ENCODE results near the gene ASTN2. TPM values are rescaled to one million over a fixed set of nuclear protein-coding genes. Genes with fewer than 3 reads are reported as not detected.

Gene ASTN2
- total and polyA plus RNA-seq, 9 of the 15 experiments (the other 6 are each of a cell fraction or from before 2014, with no cell fraction given): 0.56 to 3.5 (median 1.9) TPM

GRCh38 chr9:116471093-116471906 is 943.6 kb downstream of the ASTN2 start (continued):
- no peak for TF ChIP-seq NR4A1 (CRISPR knock-in tag; IDR thresholded peaks at IDR 0.05)
- TF ChIP-seq NR4A1 (tag; IDR thresholded peaks at IDR 0.05): no peak
- no peak for TF ChIP-seq COPS2 (conservative IDR thresholded peaks at IDR 0.05)
- TF ChIP-seq CCNT2 (IDR thresholded peaks at IDR 0.05; ENCODE audit: borderline replicate concordance, extremely low read depth, insufficient read length, low read depth, low read length): peak; percentile 64
- no peak for TF ChIP-seq ZNF830 (CRISPR knock-in tag; IDR thresholded peaks at IDR 0.05)
- no peak for TF ChIP-seq NR2C2 (CRISPR knock-in tag; IDR thresholded peaks at IDR 0.05)
- peak; percentile 35 for TF ChIP-seq NR2C2 (tag; IDR thresholded peaks at IDR 0.05)
- TF ChIP-seq CREB1 (IDR thresholded peaks at IDR 0.05): peak; percentile 41; the same call in 1 of the 2 replicates
- TF ChIP-seq CREB1 (CRISPR knock-in tag; IDR thresholded peaks at IDR 0.05): no peak
- TF ChIP-seq HDAC3 (IDR thresholded peaks at IDR 0.05; ENCODE audit: borderline replicate concordance, partially characterized antibody): peak; percentile 36
- TF ChIP-seq NFE2 (IDR thresholded peaks at IDR 0.05; ENCODE audit: low read depth): no peak
- TF ChIP-seq PRDM10 (IDR thresholded peaks at IDR 0.05; ENCODE audit: partially characterized antibody): no peak
- TF ChIP-seq ZNF717 (CRISPR knock-in tag; IDR thresholded peaks at IDR 0.05): no peak
- no peak for TF ChIP-seq IFI16 (CRISPR knock-in tag; IDR thresholded peaks at IDR 0.05)
- no peak for TF ChIP-seq MCM5 (IDR thresholded peaks at IDR 0.05; ENCODE audit: low read depth)
- TF ChIP-seq EHMT2 (IDR thresholded peaks at IDR 0.05): no peak
- TF ChIP-seq CXXC5 (CRISPR knock-in tag; IDR thresholded peaks at IDR 0.05): peak; percentile 50
- peak; percentile 21 for TF ChIP-seq RBBP5 (IDR thresholded peaks at IDR 0.05; ENCODE audit: borderline replicate concordance, insufficient read depth, low read length, poor library complexity, severe bottlenecking)
- TF ChIP-seq KLF13 (tag; IDR thresholded peaks at IDR 0.05; ENCODE audit: borderline replicate concordance, low read depth): no peak
- TF ChIP-seq ID3 (CRISPR knock-in tag; IDR thresholded peaks at IDR 0.05): no peak
- no peak for TF ChIP-seq ID3 (tag; IDR thresholded peaks at IDR 0.05)
- no peak for TF ChIP-seq GTF2E2 (tag; IDR thresholded peaks at IDR 0.05)
- no peak for TF ChIP-seq MTA2 (IDR thresholded peaks at IDR 0.05; ENCODE audit: low read depth)
- peak in 1 of 2 experiments; percentile 32; a peak in 1 of 4 replicates for TF ChIP-seq MLLT1 (IDR thresholded peaks at IDR 0.05)

All from K562 (cell line).